ENCODE results near the gene RAB7A. TPM values are rescaled to one million over a fixed set of nuclear protein-coding genes. Genes with fewer than 3 reads are reported as not detected.
A peak's percentile ranks its signal among the peaks of the same experiment; 100 is the strongest.

The RAB7A gene
- total and polyA plus RNA-seq, 2 of the 13 experiments (the other 11 are each of a cell fraction or from before 2014, with no cell fraction given) = 26.5 to 182 TPM

DNA sequence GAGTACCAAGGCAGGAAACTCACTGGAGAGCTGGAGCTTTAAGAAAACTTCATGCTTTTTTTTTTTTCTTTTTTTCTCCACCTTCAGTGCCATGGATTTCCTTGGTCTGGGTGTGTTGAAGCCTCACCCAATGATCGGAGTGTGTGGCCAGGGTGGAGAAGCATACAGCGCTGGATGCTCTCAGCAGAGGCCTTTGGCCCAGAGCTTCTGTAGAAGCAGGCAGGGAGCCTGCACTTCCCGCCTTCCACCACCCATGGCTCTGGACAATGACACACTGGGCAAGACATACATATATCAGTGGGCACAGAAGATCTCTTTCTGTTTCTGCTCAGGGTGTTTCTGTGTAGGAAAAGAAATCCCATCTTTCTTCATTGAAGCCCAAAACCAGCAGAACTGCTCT lies 97.6 kb downstream of the RAB7A start:
- ChIA-PET POLR2A (no interaction called here), CTCF (ENCODE audit: low intra/inter-chr PET ratio, low total read pairs) (no interaction called here)
- H3K4me2 ChIP-seq (ENCODE audit: low read depth, low read length) = no peak overlapping the region
- H3K9me3 ChIP-seq (ENCODE audit: low read length) = no peaks in the 10 kb centered on the region
- intact Hi-C loops (cut with micrococcal nuclease; ENCODE audit: unreplicated experiment) = no loop called here
- H3K27me3 ChIP-seq (ENCODE audit: control insufficient read depth in 1 of 2, insufficient read depth in 2 of 2, low read length in 2 of 2) = no peaks in the 10 kb centered on the region; a peak in 1 of 5 replicates
- ATAC-seq (peak; percentile 62), FAIRE-seq (no peak), DNase-seq (ENCODE audit: low spot score) (no peak)
- no peak overlapping the region for H3K4me3 ChIP-seq (replicated peaks in 1 of 3; ENCODE audit: insufficient read depth in 1 of 3, low read depth in 2 of 3, low read length in 3 of 3)
- no peak overlapping the region for H3K27ac ChIP-seq (ENCODE audit: extremely low read length, insufficient read depth, low read length)
- H4K20me1 ChIP-seq (ENCODE audit: insufficient read depth, low read length) = 0 out of 2 replicates have a peak, but pooled peaks cover 3% of the 10 kb centered on the region
- in situ Hi-C loops (cut with HindIII; ENCODE audit: extremely low pct_ligation_motif_present, low pct_unique_long_range_greater_than_20kb) = no loop called here
- no TSS peak for BruUV-seq (replicated peaks)
- H3K79me2 ChIP-seq (ENCODE audit: insufficient read depth, low read length) = no peaks in the 10 kb centered on the region
- H2AFZ ChIP-seq (ENCODE audit: low read length) = no peak overlapping the region
- peaks cover 0 to 2% of the 10 kb centered on the region in 2 experiments; a peak in 1 of 5 replicates for H3K36me3 ChIP-seq (replicated peaks in 1 of 2; ENCODE audit: control insufficient read depth in 1 of 2, insufficient read depth in 2 of 2, low read length in 2 of 2)
- 83% methylated on average over 3 of the region's 3 CpGs for WGBS (ENCODE audit: low lambda C conversion rate)
- H3K4me1 ChIP-seq (ENCODE audit: insufficient read depth, low read length) = peaks cover 13% of the 10 kb centered on the region
- no peak overlapping the region for H3K9ac ChIP-seq (ENCODE audit: insufficient read depth, low read depth, low read length)
- TF ChIP-seq NR2F1 (CRISPR knock-in tag; IDR thresholded peaks at IDR 0.05) (no peak), HNF1A (IDR thresholded peaks at IDR 0.05; ENCODE audit: low read depth) (no peak), HNF1A (CRISPR knock-in tag; IDR thresholded peaks at IDR 0.05; ENCODE audit: borderline replicate concordance) (no peak), ZNF263 (CRISPR knock-in tag; IDR thresholded peaks at IDR 0.05) (no peak), RNF2 (conservative IDR thresholded peaks at IDR 0.05; ENCODE audit: low read depth) (no peak), ZBTB2 (CRISPR knock-in tag; IDR thresholded peaks at IDR 0.05; ENCODE audit: low read depth) (no peak), PPARG (CRISPR knock-in tag; conservative IDR thresholded peaks at IDR 0.05) (no peak), MBD4 (IDR thresholded peaks at IDR 0.05; ENCODE audit: borderline replicate concordance, low read length) (no peak), ZNF256 (CRISPR knock-in tag; conservative IDR thresholded peaks at IDR 0.05) (no peak), NFATC3 (CRISPR knock-in tag; IDR thresholded peaks at IDR 0.05) (no peak), ZNF225 (CRISPR knock-in tag; IDR thresholded peaks at IDR 0.05) (no peak), ZC3H4 (CRISPR knock-in tag; IDR thresholded peaks at IDR 0.05; ENCODE audit: borderline replicate concordance) (no peak), REXO4 (CRISPR knock-in tag; IDR thresholded peaks at IDR 0.05; ENCODE audit: borderline replicate concordance) (no peak)
- TF ChIP-seq, protein P1, sequence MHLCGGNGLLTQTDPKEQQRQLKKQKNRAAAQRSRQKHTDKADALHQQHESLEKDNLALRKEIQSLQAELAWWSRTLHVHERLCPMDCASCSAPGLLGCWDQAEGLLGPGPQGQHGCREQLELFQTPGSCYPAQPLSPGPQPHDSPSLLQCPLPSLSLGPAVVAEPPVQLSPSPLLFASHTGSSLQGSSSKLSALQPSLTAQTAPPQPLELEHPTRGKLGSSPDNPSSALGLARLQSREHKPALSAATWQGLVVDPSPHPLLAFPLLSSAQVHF (CRISPR knock-in tag; IDR thresholded peaks at IDR 0.05) = no peak
- TF ChIP-seq, protein P2, sequence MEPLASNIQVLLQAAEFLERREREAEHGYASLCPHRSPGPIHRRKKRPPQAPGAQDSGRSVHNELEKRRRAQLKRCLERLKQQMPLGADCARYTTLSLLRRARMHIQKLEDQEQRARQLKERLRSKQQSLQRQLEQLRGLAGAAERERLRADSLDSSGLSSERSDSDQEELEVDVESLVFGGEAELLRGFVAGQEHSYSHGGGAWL (CRISPR knock-in tag; IDR thresholded peaks at IDR 0.05) = no peak
- TF ChIP-seq, protein P3, sequence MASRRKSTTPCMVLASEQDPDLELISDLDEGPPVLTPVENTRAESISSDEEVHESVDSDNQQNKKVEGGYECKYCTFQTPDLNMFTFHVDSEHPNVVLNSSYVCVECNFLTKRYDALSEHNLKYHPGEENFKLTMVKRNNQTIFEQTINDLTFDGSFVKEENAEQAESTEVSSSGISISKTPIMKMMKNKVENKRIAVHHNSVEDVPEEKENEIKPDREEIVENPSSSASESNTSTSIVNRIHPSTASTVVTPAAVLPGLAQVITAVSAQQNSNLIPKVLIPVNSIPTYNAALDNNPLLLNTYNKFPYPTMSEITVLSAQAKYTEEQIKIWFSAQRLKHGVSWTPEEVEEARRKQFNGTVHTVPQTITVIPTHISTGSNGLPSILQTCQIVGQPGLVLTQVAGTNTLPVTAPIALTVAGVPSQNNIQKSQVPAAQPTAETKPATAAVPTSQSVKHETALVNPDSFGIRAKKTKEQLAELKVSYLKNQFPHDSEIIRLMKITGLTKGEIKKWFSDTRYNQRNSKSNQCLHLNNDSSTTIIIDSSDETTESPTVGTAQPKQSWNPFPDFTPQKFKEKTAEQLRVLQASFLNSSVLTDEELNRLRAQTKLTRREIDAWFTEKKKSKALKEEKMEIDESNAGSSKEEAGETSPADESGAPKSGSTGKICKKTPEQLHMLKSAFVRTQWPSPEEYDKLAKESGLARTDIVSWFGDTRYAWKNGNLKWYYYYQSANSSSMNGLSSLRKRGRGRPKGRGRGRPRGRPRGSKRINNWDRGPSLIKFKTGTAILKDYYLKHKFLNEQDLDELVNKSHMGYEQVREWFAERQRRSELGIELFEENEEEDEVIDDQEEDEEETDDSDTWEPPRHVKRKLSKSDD (CRISPR knock-in tag; IDR thresholded peaks at IDR 0.05; ENCODE audit: low read depth) = no peak
